HEK293 (cell line): ENCODE measurements around the gene IL17REL.

Source experiments
- CTCF ChIA-PET: fragments of 350-600 bp; formaldehyde crosslinking; extraction: SDS; loops from one replicate; lab custom pipeline; 2021; ENCODE audit warnings: antibody characterized with exemption; lab: Yijun Ruan, JAX
- POLR2A ChIA-PET: fragments of 300-600 bp; formaldehyde crosslinking; extraction: SDS; loops from one replicate; lab custom pipeline; 2020; ENCODE audit warnings: antibody characterized with exemption, inconsistent platforms; lab: Yijun Ruan, JAX
- H3K27ac ChIP-seq: fragments of 200-500 bp; sonication (Bioruptor generic); 2 replicates; pipeline ENCODE4 v1.5.1; 2014; ENCODE audit warnings: low read depth, low read length, control low read depth, inconsistent platforms; ENCODE audit errors: extremely low read depth
- H3K36me3 ChIP-seq, 2 experiments: fragments of 200-500 bp in 1 of 2; sonication (Bioruptor generic) in 1 of 2; 1 replicate in 1 of 2; 2 replicates in 1 of 2; pipeline ENCODE4 v1.5.1; 2014 to 2017; ENCODE audit warnings: inconsistent platforms in 2 of 2, low read length in 2 of 2; ENCODE audit not compliant: control insufficient read depth in 2 of 2, insufficient read depth in 1 of 2
- H3K4me1 ChIP-seq: fragments of 200-500 bp; sonication (Bioruptor generic); 2 replicates; pipeline ENCODE4 v1.5.1; 2014; ENCODE audit warnings: mild to moderate bottlenecking, low read length, inconsistent platforms; ENCODE audit not compliant: control insufficient read depth, insufficient read depth
- H3K4me3 ChIP-seq: 2 replicates; pipeline ENCODE4 v1.5.1; 2011; ENCODE audit warnings: low read depth, mild to moderate bottlenecking, control low read depth, low read length, moderate library complexity
- H3K9me3 ChIP-seq: fragments of 200-500 bp; sonication (Bioruptor generic); 2 replicates; pipeline ENCODE4 v1.5.1; 2014; ENCODE audit warnings: low read depth, low read length, inconsistent platforms; ENCODE audit not compliant: control insufficient read depth, insufficient read depth
- HOXD13 ChIP-seq: sonication (generic); formaldehyde crosslinking; IDR thresholded peaks from 2 replicates; pipeline ENCODE4 v1.8.0; 2022; ENCODE audit warnings: missing genetic modification reagents, borderline replicate concordance
- KLF1 ChIP-seq: fragments of 450-650 bp; formaldehyde crosslinking; IDR thresholded peaks from 2 replicates; pipeline ENCODE4 v1.5.1; 2016; ENCODE audit warnings: missing biosample characterization, missing genetic modification characterization
- MZF1 ChIP-seq: fragments of 450-650 bp; formaldehyde crosslinking; IDR thresholded peaks from 2 replicates; pipeline ENCODE4 v1.5.1; 2017; ENCODE audit warnings: missing biosample characterization, missing genetic modification characterization, borderline replicate concordance
- REST ChIP-seq: fragments of 450-650 bp; formaldehyde crosslinking; IDR thresholded peaks from 2 replicates; pipeline ENCODE4 v1.5.1; 2016; ENCODE audit warnings: missing biosample characterization, missing genetic modification characterization
- SCRT1 ChIP-seq: fragments of 450-650 bp; formaldehyde crosslinking; IDR thresholded peaks from 2 replicates; pipeline ENCODE4 v1.5.1; 2016; ENCODE audit warnings: missing biosample characterization, missing genetic modification characterization, borderline replicate concordance
- ZBTB20 ChIP-seq: fragments of 450-650 bp; formaldehyde crosslinking; IDR thresholded peaks from 2 replicates; pipeline ENCODE4 v1.5.1; 2016; ENCODE audit warnings: missing biosample characterization, missing genetic modification characterization
- ZBTB44 ChIP-seq: fragments of 450-650 bp; IDR thresholded peaks from 2 replicates; pipeline ENCODE4 v1.5.1; 2018; ENCODE audit warnings: missing biosample characterization, mild to moderate bottlenecking, missing genetic modification characterization
- ZBTB48 ChIP-seq: fragments of 450-650 bp; formaldehyde crosslinking; IDR thresholded peaks from 2 replicates; pipeline ENCODE4 v1.5.1; 2016; ENCODE audit warnings: missing biosample characterization, missing genetic modification characterization
- ZBTB49 ChIP-seq: fragments of 450-650 bp; formaldehyde crosslinking; IDR thresholded peaks from 2 replicates; pipeline ENCODE4 v1.5.1; 2016; ENCODE audit warnings: missing biosample characterization, missing genetic modification characterization, low read depth
- ZNF121 ChIP-seq: fragments of 450-650 bp; formaldehyde crosslinking; IDR thresholded peaks from 2 replicates; pipeline ENCODE4 v1.5.1; 2016; ENCODE audit warnings: missing biosample characterization, missing genetic modification characterization
- ZNF155 ChIP-seq: fragments of 450-650 bp; formaldehyde crosslinking; IDR thresholded peaks from 2 replicates; pipeline ENCODE4 v1.5.1; 2016; ENCODE audit warnings: missing biosample characterization, missing genetic modification characterization
- ZNF16 ChIP-seq: fragments of 450-650 bp; formaldehyde crosslinking; IDR thresholded peaks from 2 replicates; pipeline ENCODE4 v1.5.1; 2016; ENCODE audit warnings: low read depth, missing biosample characterization, missing genetic modification characterization
- ZNF292 ChIP-seq: fragments of 450-650 bp; formaldehyde crosslinking; IDR thresholded peaks from 2 replicates; pipeline ENCODE4 v1.5.1; 2016; ENCODE audit warnings: low read depth, missing biosample characterization, missing genetic modification characterization, borderline replicate concordance
- ZNF394 ChIP-seq: fragments of 450-650 bp; formaldehyde crosslinking; IDR thresholded peaks from 2 replicates; pipeline ENCODE4 v1.5.1; 2016; ENCODE audit warnings: missing biosample characterization, missing genetic modification characterization, mild to moderate bottlenecking, moderate library complexity, borderline replicate concordance
- ZNF426 ChIP-seq: fragments of 450-650 bp; formaldehyde crosslinking; IDR thresholded peaks from 2 replicates; pipeline ENCODE4 v1.5.1; 2017; ENCODE audit warnings: missing biosample characterization, missing genetic modification characterization, mild to moderate bottlenecking, inconsistent platforms, moderate library complexity
- ZNF544 ChIP-seq: fragments of 450-650 bp; formaldehyde crosslinking; IDR thresholded peaks from 2 replicates; pipeline ENCODE4 v1.5.0; 2017; ENCODE audit warnings: missing biosample characterization, missing genetic modification characterization
- ZNF549 ChIP-seq: fragments of 450-650 bp; IDR thresholded peaks from 2 replicates; pipeline ENCODE4 v1.5.1; 2018; ENCODE audit warnings: missing biosample characterization, missing genetic modification characterization, mild to moderate bottlenecking, inconsistent platforms, moderate library complexity
- ZNF558 ChIP-seq: fragments of 450-650 bp; formaldehyde crosslinking; IDR thresholded peaks from 2 replicates; pipeline ENCODE4 v1.5.1; 2016; ENCODE audit warnings: missing biosample characterization, missing genetic modification characterization
- ZNF571 ChIP-seq: fragments of 450-650 bp; formaldehyde crosslinking; IDR thresholded peaks from 2 replicates; pipeline ENCODE4 v1.5.0; 2017; ENCODE audit warnings: missing biosample characterization, missing genetic modification characterization
- ZNF610 ChIP-seq: fragments of 450-650 bp; formaldehyde crosslinking; IDR thresholded peaks from 2 replicates; pipeline ENCODE4 v1.5.1; 2016; ENCODE audit warnings: missing biosample characterization, missing genetic modification characterization, borderline replicate concordance
- ZNF621 ChIP-seq: fragments of 450-650 bp; formaldehyde crosslinking; IDR thresholded peaks from 2 replicates; pipeline ENCODE4 v1.5.1; 2017; ENCODE audit warnings: missing biosample characterization, missing genetic modification characterization
- ZNF626 ChIP-seq: fragments of 450-650 bp; sonication (Bioruptor Pico); formaldehyde crosslinking; IDR thresholded peaks from 2 replicates; pipeline ENCODE4 v1.5.1; 2018; ENCODE audit warnings: missing biosample characterization, missing genetic modification characterization, inconsistent platforms
- ZNF660 ChIP-seq: fragments of 450-650 bp; IDR thresholded peaks from 2 replicates; pipeline ENCODE4 v1.5.1; 2018; ENCODE audit warnings: missing biosample characterization, mild to moderate bottlenecking, missing genetic modification characterization
- ZNF768 ChIP-seq: fragments of 450-650 bp; formaldehyde crosslinking; IDR thresholded peaks from 2 replicates; pipeline ENCODE4 v1.5.1; 2018; ENCODE audit warnings: missing biosample characterization, mild to moderate bottlenecking, missing genetic modification characterization
- ZNF785 ChIP-seq: fragments of 450-650 bp; formaldehyde crosslinking; IDR thresholded peaks from 2 replicates; pipeline ENCODE4 v1.5.1; 2016; ENCODE audit warnings: missing biosample characterization, missing genetic modification characterization
- ZNF792 ChIP-seq: fragments of 450-650 bp; formaldehyde crosslinking; IDR thresholded peaks from 2 replicates; pipeline ENCODE4 v1.5.1; 2016; ENCODE audit warnings: missing biosample characterization, missing genetic modification characterization

Gene IL17REL

GRCh38 chr22:49966041-49966773, 46.4 kb downstream of the IL17REL start (continued):
- TF ChIP-seq ZBTB49 (tag by site-specific recombination) (no peak), ZNF626 (tag by site-specific recombination) (no peak), ZNF660 (no peak), ZNF544 (no peak), ZNF558 (no peak), ZNF621 (tag by site-specific recombination) (no peak), ZBTB48 (tag by site-specific recombination) (no peak), ZBTB44 (tag by site-specific recombination) (no peak), SCRT1 (no peak), ZNF549 (no peak), ZNF768 (tag by site-specific recombination) (no peak)

DNA sequence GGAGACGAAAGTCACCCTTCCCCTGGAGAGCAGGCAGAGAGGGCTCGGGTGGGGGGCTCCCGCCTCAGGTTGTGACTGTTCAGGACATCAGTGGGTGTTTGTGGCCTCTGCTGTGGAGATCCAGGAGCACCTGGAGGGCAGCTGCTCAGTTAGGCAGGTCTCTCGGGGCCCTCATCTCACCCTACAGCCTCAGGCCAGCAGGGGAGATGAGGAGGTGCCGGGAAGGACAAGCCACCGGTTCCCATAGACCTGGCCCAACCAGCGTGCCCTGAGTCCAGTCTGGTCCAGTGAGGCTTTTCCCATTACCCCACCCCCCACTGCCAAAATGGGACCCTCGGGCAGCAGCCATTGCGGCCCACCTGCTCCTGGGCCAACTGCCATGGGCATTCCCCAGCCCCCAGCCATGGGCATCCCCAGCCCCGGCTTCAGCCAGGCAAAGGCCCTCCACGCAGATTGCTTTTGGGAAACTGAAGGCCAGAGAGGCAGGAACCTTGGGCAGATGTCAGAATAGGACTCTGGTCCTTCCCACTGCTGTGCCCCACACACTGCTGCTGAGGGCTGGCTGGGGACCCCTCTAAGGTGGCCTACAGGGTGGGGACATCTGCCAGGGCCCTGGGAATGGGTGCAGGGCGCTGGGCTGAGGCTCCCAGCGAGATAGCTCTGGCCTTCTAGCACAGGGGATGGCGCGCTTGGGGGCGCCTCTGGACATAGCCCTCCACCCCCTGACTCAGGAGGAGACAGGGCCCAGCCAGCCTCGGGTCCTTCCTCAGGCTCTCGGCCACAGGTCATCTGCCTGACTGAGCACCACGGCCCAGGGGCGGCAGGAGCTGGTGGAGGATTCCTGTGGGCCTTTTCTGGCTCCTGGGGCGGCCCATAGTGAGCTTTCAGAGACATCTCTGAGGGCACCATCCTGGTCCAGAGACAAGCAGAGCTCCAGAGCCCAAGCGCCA, 47.2 kb downstream of the IL17REL start:
- no peaks in the 10 kb centered on the region for H3K9me3 ChIP-seq
- no peak overlapping the region for H3K4me3 ChIP-seq
- H3K4me1 ChIP-seq = peaks cover 8% of the 10 kb centered on the region
- H3K27ac ChIP-seq = 0 out of 2 replicates have a peak overlapping the region, but pooled peaks have one; percentile 37
- ChIA-PET POLR2A (interaction anchor here (0.9 to 1.8 kb wide), 4 partner anchors 13 to 65 kb away, joined by 3 to 6 read pairs (median 4); no protein-coding TSS in a partner anchor), CTCF (interaction anchor here (0.6 kb wide), 1 partner anchor 560 kb away, joined by 4 read pairs; no protein-coding TSS in a partner anchor)
- H3K36me3 ChIP-seq = peaks cover 10 to 41% of the 10 kb centered on the region in 2 experiments
- TF ChIP-seq ZNF792 (no peak), ZNF544 (no peak), ZNF426 (tag by site-specific recombination) (no peak), ZNF785 (tag by site-specific recombination) (no peak), ZNF292 (tag by site-specific recombination) (no peak), ZNF121 (no peak), ZNF571 (no peak), MZF1 (no peak), ZBTB20 (0 out of 2 replicates have a peak, but pooled peaks have one; percentile 41), HOXD13 (CRISPR knock-in tag) (no peak), ZNF155 (tag by site-specific recombination) (no peak), REST (tag by site-specific recombination) (no peak), ZNF16 (tag by site-specific recombination) (no peak), ZNF394 (tag by site-specific recombination) (peak; percentile 73; the same call in 1 of the 2 replicates), KLF1 (tag by site-specific recombination) (no peak), ZNF610 (tag by site-specific recombination) (no peak)
